ENCODE data around the gene PCSK4. TPM values are rescaled to one million over a fixed set of nuclear protein-coding genes. Genes with fewer than 3 reads are reported as not detected.

PCSK4 gene
- total and polyA plus RNA-seq, 2 of the 13 experiments (the other 11 are each of a cell fraction or from before 2014, with no cell fraction given), result 2.0 to 2.7 TPM

DNA sequence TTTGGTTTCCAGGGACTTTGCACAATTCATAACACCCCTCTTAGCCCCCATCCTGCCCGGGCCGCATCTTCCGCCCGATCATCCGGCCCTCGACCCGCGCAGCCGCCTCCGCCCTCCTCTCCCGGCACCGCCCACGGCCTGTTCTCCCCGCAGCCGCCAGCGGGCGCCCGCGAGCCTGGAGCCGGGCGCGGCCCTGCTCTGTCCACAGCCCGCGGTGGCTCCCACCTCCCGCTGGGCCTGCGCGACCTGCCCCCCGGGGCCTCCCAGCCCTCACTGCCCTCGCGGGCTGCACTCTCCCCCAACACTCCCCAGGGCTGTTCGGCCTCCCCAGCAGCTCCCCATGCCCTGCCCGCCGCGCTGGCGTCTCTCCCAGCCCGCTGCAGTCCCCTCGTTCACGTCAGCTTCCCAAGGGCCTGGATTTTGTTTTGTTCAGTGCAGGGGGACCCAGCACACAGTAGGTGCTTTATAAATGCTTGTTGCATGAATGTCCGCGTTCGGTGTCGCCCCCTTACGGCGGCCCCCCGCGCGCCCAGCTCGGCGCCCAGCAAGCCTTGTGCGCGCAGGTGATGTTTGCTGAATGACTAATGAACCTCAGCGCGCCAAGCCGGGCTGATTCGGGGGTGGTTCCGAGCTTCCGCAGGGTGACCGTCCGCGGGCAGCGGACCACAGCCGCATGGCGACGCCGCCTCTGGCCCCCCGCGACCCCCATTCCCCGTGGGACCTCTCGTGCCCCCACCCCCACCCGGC, 44.8 kb downstream of the PCSK4 start (continued):
- TF ChIP-seq, protein P1, sequence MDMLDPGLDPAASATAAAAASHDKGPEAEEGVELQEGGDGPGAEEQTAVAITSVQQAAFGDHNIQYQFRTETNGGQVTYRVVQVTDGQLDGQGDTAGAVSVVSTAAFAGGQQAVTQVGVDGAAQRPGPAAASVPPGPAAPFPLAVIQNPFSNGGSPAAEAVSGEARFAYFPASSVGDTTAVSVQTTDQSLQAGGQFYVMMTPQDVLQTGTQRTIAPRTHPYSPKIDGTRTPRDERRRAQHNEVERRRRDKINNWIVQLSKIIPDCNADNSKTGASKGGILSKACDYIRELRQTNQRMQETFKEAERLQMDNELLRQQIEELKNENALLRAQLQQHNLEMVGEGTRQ (IDR thresholded peaks at IDR 0.05; ENCODE audit: low read depth, low read length), result no peak
- TF ChIP-seq, protein P1 (CRISPR knock-in tag; IDR thresholded peaks at IDR 0.05; ENCODE audit: borderline replicate concordance), result no peak
- TF ChIP-seq, protein P2, sequence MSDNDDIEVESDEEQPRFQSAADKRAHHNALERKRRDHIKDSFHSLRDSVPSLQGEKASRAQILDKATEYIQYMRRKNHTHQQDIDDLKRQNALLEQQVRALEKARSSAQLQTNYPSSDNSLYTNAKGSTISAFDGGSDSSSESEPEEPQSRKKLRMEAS (IDR thresholded peaks at IDR 0.05), result no peak; the same call in 1 of the 2 replicates
- TF ChIP-seq CEBPG (CRISPR knock-in tag; IDR thresholded peaks at IDR 0.05) (no peak), ZNF280D (CRISPR knock-in tag; IDR thresholded peaks at IDR 0.05) (no peak), ZSCAN30 (CRISPR knock-in tag; IDR thresholded peaks at IDR 0.05) (no peak), EZH2 (conservative IDR thresholded peaks at IDR 0.05; ENCODE audit: low read depth, low read length) (no peak), FOXM1 (CRISPR knock-in tag; IDR thresholded peaks at IDR 0.05) (no peak), REL (CRISPR knock-in tag; conservative IDR thresholded peaks at IDR 0.05) (no peak), HDAC1 (CRISPR knock-in tag; IDR thresholded peaks at IDR 0.05) (peak; percentile 18; the same call in 1 of the 2 replicates), SNAI1 (CRISPR knock-in tag; IDR thresholded peaks at IDR 0.05; ENCODE audit: borderline replicate concordance) (no peak), ZNF207 (IDR thresholded peaks at IDR 0.05; ENCODE audit: borderline replicate concordance) (no peak), PAF1 (CRISPR knock-in tag; IDR thresholded peaks at IDR 0.05) (no peak), PAX8 (CRISPR knock-in tag; IDR thresholded peaks at IDR 0.05; ENCODE audit: borderline replicate concordance) (no peak), ZNF552 (CRISPR knock-in tag; IDR thresholded peaks at IDR 0.05; ENCODE audit: borderline replicate concordance) (no peak), ZNF143 (CRISPR knock-in tag; IDR thresholded peaks at IDR 0.05) (peak; percentile 16; the same call in 1 of the 2 replicates), ZNF891 (CRISPR knock-in tag; IDR thresholded peaks at IDR 0.05) (no peak; the same call in 1 of the 2 replicates), RCOR2 (CRISPR knock-in tag; IDR thresholded peaks at IDR 0.05) (peak; percentile 61; the same call in 1 of the 2 replicates), KAT2B (IDR thresholded peaks at IDR 0.05; ENCODE audit: borderline replicate concordance, low read depth, low read length) (no peak), SETDB1 (CRISPR knock-in tag; IDR thresholded peaks at IDR 0.05; ENCODE audit: borderline replicate concordance) (no peak), ZNF331 (CRISPR knock-in tag; IDR thresholded peaks at IDR 0.05) (no peak; the same call in 1 of the 2 replicates)
- TF ChIP-seq, protein P3, sequence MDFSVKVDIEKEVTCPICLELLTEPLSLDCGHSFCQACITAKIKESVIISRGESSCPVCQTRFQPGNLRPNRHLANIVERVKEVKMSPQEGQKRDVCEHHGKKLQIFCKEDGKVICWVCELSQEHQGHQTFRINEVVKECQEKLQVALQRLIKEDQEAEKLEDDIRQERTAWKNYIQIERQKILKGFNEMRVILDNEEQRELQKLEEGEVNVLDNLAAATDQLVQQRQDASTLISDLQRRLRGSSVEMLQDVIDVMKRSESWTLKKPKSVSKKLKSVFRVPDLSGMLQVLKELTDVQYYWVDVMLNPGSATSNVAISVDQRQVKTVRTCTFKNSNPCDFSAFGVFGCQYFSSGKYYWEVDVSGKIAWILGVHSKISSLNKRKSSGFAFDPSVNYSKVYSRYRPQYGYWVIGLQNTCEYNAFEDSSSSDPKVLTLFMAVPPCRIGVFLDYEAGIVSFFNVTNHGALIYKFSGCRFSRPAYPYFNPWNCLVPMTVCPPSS (IDR thresholded peaks at IDR 0.05), result no peak
- TF ChIP-seq, protein P4, sequence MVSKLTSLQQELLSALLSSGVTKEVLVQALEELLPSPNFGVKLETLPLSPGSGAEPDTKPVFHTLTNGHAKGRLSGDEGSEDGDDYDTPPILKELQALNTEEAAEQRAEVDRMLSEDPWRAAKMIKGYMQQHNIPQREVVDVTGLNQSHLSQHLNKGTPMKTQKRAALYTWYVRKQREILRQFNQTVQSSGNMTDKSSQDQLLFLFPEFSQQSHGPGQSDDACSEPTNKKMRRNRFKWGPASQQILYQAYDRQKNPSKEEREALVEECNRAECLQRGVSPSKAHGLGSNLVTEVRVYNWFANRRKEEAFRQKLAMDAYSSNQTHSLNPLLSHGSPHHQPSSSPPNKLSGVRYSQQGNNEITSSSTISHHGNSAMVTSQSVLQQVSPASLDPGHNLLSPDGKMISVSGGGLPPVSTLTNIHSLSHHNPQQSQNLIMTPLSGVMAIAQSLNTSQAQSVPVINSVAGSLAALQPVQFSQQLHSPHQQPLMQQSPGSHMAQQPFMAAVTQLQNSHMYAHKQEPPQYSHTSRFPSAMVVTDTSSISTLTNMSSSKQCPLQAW (CRISPR knock-in tag; IDR thresholded peaks at IDR 0.05), result no peak

Data from HepG2 (cell line).